GM12878 (cell line): ENCODE results near the gene ACSL4. TPM values are rescaled to one million over a fixed set of nuclear protein-coding genes. Genes with fewer than 3 reads are reported as not detected.

Source experiments
- ATAC-seq: fragments of 200-7000 bp; cut with Tn5 transposase; 3 replicates; pipeline ENCODE4 v1.9.1; 2020; ENCODE audit warnings: mild to moderate bottlenecking, moderate library complexity
- BruUV-seq: library from RNA; stranded (reverse); fragments of 400-500 nt; replicated peaks from 2 replicates; lab custom pipeline; 2021; lab: Mats Ljungman, UMichigan
- CTCF ChIA-PET: fragments of 300-600 bp; sonication (Branson Sonifier 250); formaldehyde crosslinking; extraction: SDS; loops from one replicate; lab custom pipeline; 2021; ENCODE audit warnings: inconsistent platforms; lab: Yijun Ruan, JAX
- POLR2A ChIA-PET: fragments of 350-600 bp; formaldehyde crosslinking; extraction: SDS; loops from one replicate; lab custom pipeline; 2021; ENCODE audit warnings: inconsistent platforms; lab: Charles Lee
- RAD21 ChIA-PET: fragments of 300-600 bp; sonication (Branson Sonifier 250); formaldehyde crosslinking; loops from one replicate; lab custom pipeline; 2023; ENCODE audit warnings: antibody characterized with exemption; ENCODE audit not compliant: unreplicated experiment; lab: Charles Lee
- SMC1A ChIA-PET: fragments of 300-600 bp; sonication (Branson Sonifier 250); formaldehyde crosslinking; loops from one replicate; lab custom pipeline; 2023; ENCODE audit not compliant: unreplicated experiment, uncharacterized antibody; lab: Charles Lee
- DNase-seq: peaks from one replicate; pipeline ENCODE4 v3.0.0-alpha.2; 2011; ENCODE audit warnings: low read depth, low spot score
- FAIRE-seq: peaks from 3 replicates; lab custom pipeline; 2011; peaks lifted over from hg19 to GRCh38; lab: Jason Lieb, UNC
- H2AFZ ChIP-seq: 2 replicates; pipeline ENCODE4 v1.6.0; 2011; ENCODE audit warnings: low read depth, low read length, control low read depth; ENCODE audit not compliant: control insufficient read depth
- H3K27ac ChIP-seq: 2 replicates; pipeline ENCODE4 v1.5.1; 2011; ENCODE audit warnings: control low read depth; ENCODE audit not compliant: control insufficient read depth, insufficient read depth
- H3K27me3 ChIP-seq, 2 experiments: replicated peaks in 1 of 2; 2 replicates each; pipeline versions ENCODE4 v1.6.0 to v1.6.1; 2011; ENCODE audit warnings: low read length in 1 of 2; ENCODE audit not compliant: control insufficient read depth in 2 of 2, insufficient read depth in 2 of 2
- H3K36me3 ChIP-seq, 2 experiments: 2 replicates each; pipeline ENCODE4 v1.5.1; 2011; ENCODE audit warnings: low read length in 1 of 2; ENCODE audit not compliant: control insufficient read depth in 2 of 2, insufficient read depth in 2 of 2
- H3K4me1 ChIP-seq: 2 replicates; pipeline ENCODE4 v1.6.1; 2011; ENCODE audit warnings: mild to moderate bottlenecking, low read length, moderate library complexity, mixed read lengths; ENCODE audit not compliant: control insufficient read depth, insufficient read depth
- H3K4me2 ChIP-seq: 2 replicates; pipeline ENCODE4 v1.6.0; 2011; ENCODE audit warnings: control low read depth; ENCODE audit not compliant: control insufficient read depth, insufficient read depth
- H3K4me3 ChIP-seq: fragments of 200-600 bp; sonication (generic); 2 replicates; pipeline ENCODE4 v1.5.1; 2016
- H3K79me2 ChIP-seq: 2 replicates; pipeline ENCODE4 v1.6.0; 2011; ENCODE audit warnings: low read length; ENCODE audit not compliant: control insufficient read depth, insufficient read depth
- H3K9ac ChIP-seq: 2 replicates; pipeline ENCODE4 v1.8.0; 2011; ENCODE audit warnings: low read length, control low read depth, mixed read lengths; ENCODE audit not compliant: control insufficient read depth, insufficient read depth
- H3K9me3 ChIP-seq: replicated peaks from 3 replicates; pipeline ENCODE4 v1.5.1; 2011; ENCODE audit warnings: mild to moderate bottlenecking, low read length; ENCODE audit not compliant: control insufficient read depth, insufficient read depth
- H4K20me1 ChIP-seq: 2 replicates; pipeline ENCODE4 v1.6.0; 2011; ENCODE audit not compliant: control insufficient read depth, insufficient read depth
- CBFB ChIP-seq: IDR thresholded peaks from 2 replicates; pipeline ENCODE4 v1.6.1; 2016; ENCODE audit warnings: antibody characterized with exemption, low read depth
- EED ChIP-seq: sonication (generic); IDR thresholded peaks from 2 replicates; pipeline ENCODE4 v1.6.1; 2016; ENCODE audit warnings: antibody characterized with exemption, low read depth
- IKZF1 ChIP-seq: fragments of 450-650 bp; conservative IDR thresholded peaks from 2 replicates; pipeline ENCODE4 v1.6.1; 2017; ENCODE audit warnings: antibody characterized with exemption, mild to moderate bottlenecking
- KDM1A ChIP-seq: fragments of 200-600 bp; sonication (generic); IDR thresholded peaks from 2 replicates; pipeline ENCODE4 v1.6.1; 2016; ENCODE audit warnings: borderline replicate concordance
- MTA2 ChIP-seq: fragments of 450-650 bp; IDR thresholded peaks from 2 replicates; pipeline ENCODE4 v1.6.1; 2016; ENCODE audit warnings: low read depth, mild to moderate bottlenecking, moderate library complexity
- RUNX3 ChIP-seq: IDR thresholded peaks from 2 replicates; pipeline ENCODE4 v1.6.1; 2012; ENCODE audit warnings: low read length, inconsistent platforms
- WRNIP1 ChIP-seq: IDR thresholded peaks from 2 replicates; pipeline ENCODE4 v1.6.1; 2011; ENCODE audit warnings: low read depth, low read length, improper control_type of control experiment, borderline replicate concordance
- YBX1 ChIP-seq: fragments of 450-650 bp; IDR thresholded peaks from 2 replicates; pipeline ENCODE4 v1.6.1; 2016; ENCODE audit warnings: antibody characterized with exemption
- WGBS: methylation state at CpG from one replicate; pipeline ENCODE4 v1.1.6; 2016; ENCODE audit warnings: low lambda C conversion rate; ENCODE audit not compliant: insufficient replicate concordance, insufficient coverage; ENCODE audit errors: missing lambda C conversion rate; 5-methylcytosine and 5-hydroxymethylcytosine counted together
- in situ Hi-C: fragments of 300-500 bp; cut with MboI; formaldehyde crosslinking; loops from 9 replicates; pipeline ENCODE4 v1.14.3; 2018; ENCODE audit warnings: mixed read lengths
- intact Hi-C: fragments of 100-400 bp; cut with micrococcal nuclease; formaldehyde crosslinking; loops from one replicate; pipeline ENCODE4 v1.14.2; 2022; ENCODE audit not compliant: unreplicated experiment
- polyA plus RNA-seq, 11 experiments: library from polyadenylated mRNA; depleted of rRNA in 4 of 11; unstranded in 6 of 11; stranded (reverse) in 5 of 11; fragments of >200 nt; fragmentation: Nextera tagmentation in 4 of 11; fragmentation: Illumina TruSeq in 1 of 11; extraction: Ambion mirVana in 4 of 11; extraction: Trizol in 1 of 11; gene quantifications; 1 replicate in 1 of 11; 2 replicates in 10 of 11; pipeline versions ENCODE4 v1.2.1 to v1.2.3, GENCODE V29; 2011 to 2016; ENCODE audit warnings: inconsistent platforms in 2 of 11, missing spikeins in 2 of 11, low read depth in 1 of 11
- total RNA-seq, 4 experiments: library from RNA; depleted of rRNA in 3 of 4; stranded (reverse); fragments of >200 nt in 3 of 4; fragmentation: Illumina TruSeq in 1 of 4; extraction: Trizol in 1 of 4; gene quantifications; 2 replicates each; pipeline versions ENCODE4 v1.2.1 to v1.2.3, GENCODE V29; 2013 to 2021
- TF ChIP-seq, protein P1 (sequence below): fragments of 450-650 bp; IDR thresholded peaks from 2 replicates; pipeline ENCODE4 v1.6.1; 2017; ENCODE audit warnings: low read depth, mild to moderate bottlenecking, moderate library complexity

The ACSL4 gene
- total and polyA plus RNA-seq, 10 of the 15 experiments (the other 5 are each of a cell fraction or from before 2014, with no cell fraction given), result 20.7 to 66.6 (median 45.4) TPM

DNA sequence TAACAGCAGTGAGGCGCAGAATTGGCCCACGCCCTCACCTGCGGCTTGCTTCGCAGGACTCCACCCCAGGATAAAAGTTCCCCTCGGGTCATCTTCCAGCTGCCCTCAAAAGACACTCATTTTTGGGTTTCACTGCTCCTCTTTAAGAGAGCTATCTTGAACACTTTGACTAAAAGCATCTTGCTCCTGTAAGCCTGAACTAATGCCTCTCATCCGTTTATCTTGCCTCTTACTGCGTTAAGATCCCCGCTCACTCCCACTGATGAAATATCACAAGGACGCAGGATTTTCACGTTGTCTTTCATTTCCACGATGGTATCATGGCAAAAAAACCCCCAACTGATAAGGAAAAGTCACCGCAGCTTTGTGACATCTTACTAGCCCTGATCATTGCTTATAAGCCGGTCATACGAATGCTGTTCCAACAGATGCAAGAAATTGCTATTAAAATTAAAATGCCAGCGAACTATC, 591 bp upstream of the ACSL4 start:
- TF ChIP-seq RUNX3 (no peak), IKZF1 (0 out of 2 replicates have a peak, but pooled peaks have one; percentile 9), CBFB (0 out of 2 replicates have a peak, but pooled peaks have one; percentile 10), EED (0 out of 2 replicates have a peak, but pooled peaks have one; percentile 38), WRNIP1 (no peak), MTA2 (no peak), KDM1A (no peak), YBX1 (no peak)
- TF ChIP-seq, protein P1, sequence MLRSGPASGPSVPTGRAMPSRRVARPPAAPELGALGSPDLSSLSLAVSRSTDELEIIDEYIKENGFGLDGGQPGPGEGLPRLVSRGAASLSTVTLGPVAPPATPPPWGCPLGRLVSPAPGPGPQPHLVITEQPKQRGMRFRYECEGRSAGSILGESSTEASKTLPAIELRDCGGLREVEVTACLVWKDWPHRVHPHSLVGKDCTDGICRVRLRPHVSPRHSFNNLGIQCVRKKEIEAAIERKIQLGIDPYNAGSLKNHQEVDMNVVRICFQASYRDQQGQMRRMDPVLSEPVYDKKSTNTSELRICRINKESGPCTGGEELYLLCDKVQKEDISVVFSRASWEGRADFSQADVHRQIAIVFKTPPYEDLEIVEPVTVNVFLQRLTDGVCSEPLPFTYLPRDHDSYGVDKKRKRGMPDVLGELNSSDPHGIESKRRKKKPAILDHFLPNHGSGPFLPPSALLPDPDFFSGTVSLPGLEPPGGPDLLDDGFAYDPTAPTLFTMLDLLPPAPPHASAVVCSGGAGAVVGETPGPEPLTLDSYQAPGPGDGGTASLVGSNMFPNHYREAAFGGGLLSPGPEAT, result no peak
- ChIA-PET SMC1A (interaction anchor here (0.6 to 3.5 kb wide), 16 partner anchors 10 to 158 kb away, joined by 3 to 14 read pairs (median 4); no protein-coding TSS in a partner anchor), CTCF (interaction anchor here (0.6 to 5.0 kb wide), 7 partner anchors 14 to 249 kb away, joined by 3 to 16 read pairs (median 11); no protein-coding TSS in a partner anchor), RAD21 (interaction anchor here (0.8 to 5.3 kb wide), 14 partner anchors 13 to 248 kb away, joined by 3 to 31 read pairs (median 5); no protein-coding TSS in a partner anchor), POLR2A (interaction anchor here (0.9 to 2.1 kb wide), 9 partner anchors 14 to 123 kb away, joined by 3 to 8 read pairs (median 4); no protein-coding TSS in a partner anchor)
- H3K27ac ChIP-seq, result no peak overlapping the region; the same call in 1 of the 2 replicates
- no peaks in the 10 kb centered on the region for H3K36me3 ChIP-seq
- in situ Hi-C loops, result no loop called here
- no peaks in the 10 kb centered on the region for H3K4me1 ChIP-seq
- peak overlapping the region; percentile 39 for H3K4me2 ChIP-seq
- H3K79me2 ChIP-seq, result peaks cover 38% of the 10 kb centered on the region
- FAIRE-seq (no peak), DNase-seq (no peak), ATAC-seq (no peak; the same call in 2 of the 3 replicates)
- no TSS peak for BruUV-seq
- 31% methylated on average over 15 of the region's 15 CpGs for WGBS
- H2AFZ ChIP-seq, result peak overlapping the region; percentile 75
- H3K9ac ChIP-seq, result peak overlapping the region; percentile 27; the same call in 1 of the 2 replicates
- H3K4me3 ChIP-seq, result peak overlapping the region; percentile 6; the same call in 1 of the 2 replicates
- intact Hi-C loops, result loop anchor here (1.0 to 5.0 kb wide), 3 partner anchors 41 to 124 kb away; no protein-coding TSS in a partner anchor
- H3K27me3 ChIP-seq, result no peaks in the 10 kb centered on the region
- H3K9me3 ChIP-seq, result no peaks in the 10 kb centered on the region
- H4K20me1 ChIP-seq, result no peaks in the 10 kb centered on the region
